T-helper 2 cell treated with Interferon-gamma antibody and Interleukin-4, amounts not matched to agents 5 μg/mL and 100 μg/mL, for 36 hours (primary cell): Measurements from ENCODE around the gene TNMD.

Experiments
- DNase-seq: peaks from one replicate; pipeline ENCODE4 v3.0.0; 2021; ENCODE audit warnings: low spot score
- H3K27ac Mint-ChIP-seq: one replicate; pipeline ENCODE4 v1.8.0; 2021; ENCODE audit warnings: mild to moderate bottlenecking, mixed read lengths
- H3K27me3 Mint-ChIP-seq: one replicate; pipeline ENCODE4 v1.8.0; 2021; ENCODE audit warnings: low read depth, mixed read lengths
- H3K36me3 Mint-ChIP-seq: one replicate; pipeline ENCODE4 v1.8.0; 2021; ENCODE audit warnings: low read depth, mixed read lengths
- H3K4me1 Mint-ChIP-seq: one replicate; pipeline ENCODE4 v1.8.0; 2021; ENCODE audit warnings: low read depth, mixed read lengths
- H3K4me3 Mint-ChIP-seq: one replicate; pipeline ENCODE4 v1.8.0; 2022; ENCODE audit warnings: mild to moderate bottlenecking, moderate library complexity, mixed read lengths
- H3K9me3 Mint-ChIP-seq: one replicate; pipeline ENCODE4 v1.8.0; 2021; ENCODE audit warnings: mixed read lengths

TNMD gene

DNA sequence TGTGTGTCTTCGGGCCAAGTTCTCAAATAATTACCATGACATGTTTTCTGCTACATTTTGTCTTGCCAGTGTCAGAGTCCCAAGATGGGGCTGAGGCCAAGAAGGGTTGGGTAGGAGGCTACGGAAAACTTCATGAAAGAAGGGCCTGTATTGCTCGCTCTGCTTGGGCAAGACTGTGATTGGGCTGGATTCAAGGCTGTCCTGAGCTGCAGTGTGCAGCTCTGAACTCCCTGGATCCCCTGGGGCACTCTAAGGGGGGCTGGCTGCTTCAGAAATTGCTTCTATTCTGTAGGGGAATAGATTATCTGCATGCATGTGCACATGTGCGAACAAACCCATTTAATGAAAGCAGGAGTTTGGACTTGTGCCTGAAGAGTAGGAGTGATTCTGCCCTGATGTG is 38.3 kb downstream of the TNMD start:
- Mint-ChIP-seq H3K4me1 (peaks cover 8% of the 10 kb centered on the region), H3K36me3 (no peaks in the 10 kb centered on the region), H3K9me3 (no peaks in the 10 kb centered on the region), H3K4me3 (no peak overlapping the region), H3K27me3 (peaks cover 9% of the 10 kb centered on the region), H3K27ac (no peak overlapping the region)
- no peak for DNase-seq

DNA sequence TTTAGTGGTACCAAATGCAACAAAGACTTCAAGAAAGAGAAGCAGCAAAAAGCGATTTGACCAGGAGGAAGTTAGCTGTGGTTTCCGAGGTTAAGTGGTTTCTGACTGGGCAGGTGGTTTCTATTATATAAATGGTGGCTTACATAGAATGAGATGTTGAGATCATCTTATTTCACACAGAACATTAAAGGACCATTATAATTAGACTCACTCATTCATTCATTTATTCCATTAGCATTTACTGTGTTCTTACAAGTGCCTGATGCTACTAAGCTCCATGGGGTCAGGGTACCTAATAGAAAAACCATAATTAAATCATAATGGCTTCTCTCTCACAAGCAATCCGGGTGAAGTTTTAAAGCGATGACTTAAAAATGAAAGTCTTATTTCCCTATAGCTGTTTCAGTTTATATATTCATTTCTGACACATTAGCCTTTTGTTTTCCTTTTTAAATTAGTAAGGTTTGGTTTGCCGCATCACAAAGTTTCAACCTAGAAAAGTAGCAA is 41.3 kb downstream of the TNMD start:
- Mint-ChIP-seq H3K27ac (no peak overlapping the region), H3K36me3 (no peaks in the 10 kb centered on the region), H3K4me3 (no peak overlapping the region), H3K9me3 (no peaks in the 10 kb centered on the region), H3K4me1 (peaks cover 8% of the 10 kb centered on the region), H3K27me3 (peaks cover 10% of the 10 kb centered on the region)
- DNase-seq, result peak; percentile 4

DNA sequence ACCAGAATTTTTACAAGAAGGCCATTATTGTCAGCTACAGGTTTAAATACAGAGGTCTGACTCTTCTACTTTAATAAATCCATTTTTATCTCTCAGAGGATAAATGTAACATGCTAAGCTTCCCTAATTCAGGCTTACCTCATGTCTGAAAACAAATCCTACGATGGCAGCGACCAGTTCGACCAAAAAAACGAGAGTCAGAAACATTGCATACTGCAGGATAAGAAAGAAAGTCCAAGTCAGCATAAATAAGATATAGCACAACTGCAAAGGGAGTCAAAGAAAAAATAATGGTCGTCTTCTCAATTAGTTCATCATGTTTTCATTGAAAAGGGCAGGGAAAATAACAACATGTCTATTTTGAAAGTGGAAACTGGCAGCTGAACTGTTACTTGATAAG is 50.3 kb downstream of the TNMD start:
- H3K36me3 Mint-ChIP-seq, result no peaks in the 10 kb centered on the region
- H3K4me1 Mint-ChIP-seq, result peaks cover 2% of the 10 kb centered on the region
- no peak overlapping the region for H3K4me3 Mint-ChIP-seq
- H3K27me3 Mint-ChIP-seq, result peaks cover 32% of the 10 kb centered on the region
- H3K9me3 Mint-ChIP-seq, result no peaks in the 10 kb centered on the region
- no peak overlapping the region for H3K27ac Mint-ChIP-seq
- no peak for DNase-seq

DNA sequence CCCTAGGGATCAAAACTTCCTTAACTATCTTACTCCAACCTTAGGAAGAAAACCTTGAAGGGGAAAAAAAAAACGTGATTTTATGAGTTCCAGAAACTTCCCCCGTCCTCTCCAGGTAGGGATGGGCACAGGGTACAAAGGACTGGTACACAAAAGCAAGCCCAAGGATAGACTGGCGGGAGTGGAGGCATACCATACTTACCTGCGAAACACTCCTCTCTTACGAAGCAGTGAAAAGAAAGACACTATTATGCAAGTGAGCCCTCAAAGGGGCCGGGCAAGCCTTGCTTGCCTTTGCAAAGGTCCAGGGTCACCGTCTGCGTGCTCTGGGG is 51.2 kb downstream of the TNMD start:
- no peak for DNase-seq
- Mint-ChIP-seq H3K9me3 (no peaks in the 10 kb centered on the region), H3K27ac (no peak overlapping the region), H3K36me3 (no peaks in the 10 kb centered on the region), H3K4me3 (no peak overlapping the region), H3K4me1 (peaks cover 2% of the 10 kb centered on the region), H3K27me3 (peaks cover 30% of the 10 kb centered on the region)

DNA sequence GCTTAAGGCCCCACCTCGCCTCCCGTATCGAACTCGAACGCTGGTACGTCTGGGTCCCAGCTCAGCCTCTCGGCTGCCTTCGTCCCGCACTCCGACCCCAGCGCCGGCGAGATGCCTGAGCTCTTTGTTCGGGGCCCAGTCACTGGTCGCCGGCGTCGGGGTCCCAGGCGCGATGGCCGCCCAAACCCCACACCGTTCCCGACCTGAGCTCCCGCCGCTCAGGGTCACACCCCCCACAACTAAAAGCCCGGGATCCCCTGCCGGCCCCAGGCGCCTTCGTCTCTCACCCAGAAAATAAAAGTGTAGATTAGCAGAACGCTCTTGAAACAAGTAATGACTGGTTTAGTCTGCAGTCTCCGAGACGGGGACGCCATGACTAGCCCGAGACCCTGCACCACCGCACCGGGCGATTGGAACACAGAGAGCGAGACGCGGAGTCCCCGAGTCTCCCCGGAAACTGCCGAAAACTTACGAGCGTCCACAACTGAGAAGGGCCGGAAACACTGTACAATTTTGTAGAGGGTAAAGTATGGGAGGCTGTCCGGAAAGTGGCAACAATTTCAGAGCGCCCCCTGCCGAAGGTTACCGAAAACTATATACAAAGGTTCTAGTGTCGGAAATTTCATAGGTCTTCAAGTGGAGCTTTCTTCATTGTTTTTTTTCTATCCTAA is 51.7 kb downstream of the TNMD start, which contains the start of gene TSPAN6:
TSPAN6 (minus strand) TSS at position 486 of the 671 bp plus-strand sequence; CDS start at position 374, 112 bp downstream.
- Mint-ChIP-seq H3K4me3 (peak within 1 kb of the TSS; percentile 84), H3K27ac (no peak within 1 kb of the TSS), H3K36me3 (no peaks in the 10 kb centered on the region), H3K27me3 (peaks cover 30% of the 10 kb centered on the region), H3K9me3 (no peaks in the 10 kb centered on the region), H3K4me1 (peaks cover 2% of the 10 kb centered on the region)
- DNase-seq, result peak; percentile 27

DNA sequence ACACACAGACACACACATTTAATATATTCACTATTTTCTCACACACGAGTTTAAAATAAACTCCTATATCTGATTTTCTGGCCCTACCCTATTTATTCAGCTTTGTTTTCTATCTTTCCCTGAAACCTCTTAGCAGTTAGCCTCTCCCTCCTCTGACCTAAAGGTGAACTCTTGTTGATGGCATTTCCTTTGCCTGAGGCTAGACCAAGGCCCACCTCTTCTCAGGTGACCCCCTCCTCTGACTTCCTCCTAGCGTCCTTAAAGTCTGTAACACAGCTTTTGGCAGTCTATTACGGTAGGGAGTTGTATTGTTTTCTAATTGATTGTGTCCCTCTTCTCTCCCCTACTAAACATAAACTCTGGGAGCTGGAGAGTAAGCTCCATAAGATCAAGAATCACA is 57.6 kb downstream of the TNMD start:
- Mint-ChIP-seq H3K27ac (no peak overlapping the region), H3K4me1 (no peaks in the 10 kb centered on the region), H3K27me3 (peaks cover 16% of the 10 kb centered on the region), H3K4me3 (no peak overlapping the region), H3K36me3 (no peaks in the 10 kb centered on the region), H3K9me3 (no peaks in the 10 kb centered on the region)
- no peak for DNase-seq

DNA sequence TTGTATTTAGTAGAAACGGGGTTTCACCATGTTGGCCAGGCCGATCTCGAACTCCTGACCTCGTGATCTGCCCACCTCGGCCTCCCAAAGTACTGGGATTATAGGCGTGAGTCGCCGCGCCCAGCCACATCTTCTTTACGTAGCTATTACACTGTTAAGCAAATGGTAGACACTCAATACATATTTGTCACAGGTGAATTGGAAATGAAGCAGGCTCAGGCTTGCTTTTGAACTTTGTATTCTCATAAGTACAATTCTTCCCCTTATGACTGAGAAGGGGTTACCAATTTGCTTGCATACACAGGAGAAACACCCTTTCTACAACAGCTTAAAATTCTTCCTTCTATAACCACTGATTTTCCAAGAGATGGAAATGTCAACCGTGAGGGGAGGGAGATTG is 58.5 kb downstream of the TNMD start:
- Mint-ChIP-seq H3K4me1 (no peaks in the 10 kb centered on the region), H3K27me3 (peaks cover 12% of the 10 kb centered on the region), H3K36me3 (no peaks in the 10 kb centered on the region), H3K9me3 (no peaks in the 10 kb centered on the region), H3K27ac (no peak overlapping the region), H3K4me3 (no peak overlapping the region)
- DNase-seq, result no peak

DNA sequence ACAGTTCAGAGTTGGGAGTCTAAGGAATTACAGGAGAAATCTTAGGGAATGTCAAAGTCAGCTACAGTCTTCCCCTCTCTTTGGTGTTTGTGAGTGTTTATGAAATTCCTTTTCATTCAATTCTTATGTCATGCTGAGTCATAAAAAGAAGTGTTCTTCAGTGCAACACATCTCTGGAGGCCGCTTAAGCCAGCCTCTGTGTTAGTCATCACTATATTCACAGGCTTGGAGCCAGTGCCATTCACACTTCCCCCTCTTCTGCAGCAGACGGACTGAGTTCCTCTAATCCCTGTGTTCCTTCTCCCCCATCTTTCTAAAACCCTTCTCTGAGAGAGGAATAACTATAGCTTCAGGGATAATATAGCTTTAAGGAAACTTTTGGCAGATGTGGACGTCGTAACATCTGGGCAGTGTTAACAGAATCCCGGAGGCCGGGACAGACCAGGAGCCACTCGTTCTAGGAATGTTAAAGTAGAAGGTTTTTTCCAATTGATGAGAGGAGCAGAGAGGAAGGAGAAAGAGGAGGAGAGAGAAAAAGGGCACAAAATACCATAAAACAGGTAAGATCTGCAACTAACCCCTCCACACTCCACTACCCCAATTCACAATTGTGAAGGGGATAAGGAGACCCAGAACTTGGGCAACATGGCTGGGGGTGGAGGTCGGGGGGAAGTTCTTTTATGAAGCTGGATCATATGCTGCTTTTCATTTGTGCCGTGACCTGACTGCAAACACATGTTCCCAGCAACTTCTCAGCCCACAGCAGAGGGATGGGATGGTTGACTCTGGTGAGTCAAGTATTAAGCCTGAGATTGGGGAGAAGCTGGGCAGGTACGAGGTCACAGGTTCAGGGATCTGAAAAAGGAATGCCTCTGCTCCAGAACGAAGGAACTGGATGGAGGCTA is 59.5 kb downstream of the TNMD start, which contains the start of gene SRPX2:
SRPX2 (plus strand) TSS at position 244 of the 905 bp plus-strand sequence. CDS start 2,124 bp downstream, outside the sequence.
- no peak for DNase-seq
- Mint-ChIP-seq H3K4me3 (no peak within 1 kb of the TSS), H3K27ac (no peak within 1 kb of the TSS), H3K4me1 (no peaks in the 10 kb centered on the region), H3K36me3 (no peaks in the 10 kb centered on the region), H3K9me3 (no peaks in the 10 kb centered on the region), H3K27me3 (peaks cover 9% of the 10 kb centered on the region)

DNA sequence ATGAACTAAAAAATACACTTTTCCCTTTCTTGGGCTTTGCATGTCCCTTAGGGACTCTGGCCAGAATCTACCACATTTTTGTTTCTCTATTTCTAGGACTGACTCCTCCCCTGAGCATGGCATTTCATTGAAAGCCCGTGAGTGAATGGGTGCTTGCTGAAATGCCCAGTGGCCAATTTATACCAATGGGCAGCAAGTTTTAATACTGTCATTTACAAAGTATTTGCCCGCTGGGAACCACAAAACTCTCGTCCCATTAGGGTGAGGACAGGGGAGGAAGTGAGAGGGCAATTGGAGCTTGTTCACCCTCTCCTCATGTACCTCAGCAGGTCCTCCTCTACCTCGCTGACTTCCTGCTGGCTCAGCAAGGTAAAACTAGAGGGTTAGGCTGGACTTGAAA is 60.4 kb downstream of the TNMD start:
- H3K9me3 Mint-ChIP-seq, result no peaks in the 10 kb centered on the region
- no peak overlapping the region for H3K27ac Mint-ChIP-seq
- H3K4me1 Mint-ChIP-seq, result no peaks in the 10 kb centered on the region
- H3K4me3 Mint-ChIP-seq, result no peak overlapping the region
- DNase-seq, result no peak
- H3K36me3 Mint-ChIP-seq, result no peaks in the 10 kb centered on the region
- H3K27me3 Mint-ChIP-seq, result peaks cover 5% of the 10 kb centered on the region

DNA sequence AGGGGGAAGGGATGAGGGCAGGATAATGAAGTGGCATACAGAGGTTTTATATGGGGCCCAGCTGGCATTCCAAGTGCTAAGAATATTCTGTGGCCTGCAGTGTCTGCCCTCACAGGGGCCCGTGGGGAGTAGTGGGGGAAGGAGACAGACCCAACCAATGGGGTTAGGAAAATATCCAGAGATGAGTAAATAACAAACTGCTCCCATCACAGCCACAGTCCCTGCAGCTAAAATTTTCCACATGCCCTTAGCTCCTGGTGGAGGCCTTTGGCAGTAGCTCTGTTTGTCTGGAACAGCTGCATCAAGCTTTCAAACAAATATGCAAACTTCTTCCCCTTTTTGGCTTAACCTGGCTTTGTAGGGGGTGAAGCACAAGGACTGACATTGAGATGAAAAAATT is 62.4 kb downstream of the TNMD start:
- Mint-ChIP-seq H3K27me3 (peaks cover 2% of the 10 kb centered on the region), H3K36me3 (no peaks in the 10 kb centered on the region), H3K4me3 (no peak overlapping the region), H3K27ac (no peak overlapping the region), H3K9me3 (no peaks in the 10 kb centered on the region), H3K4me1 (no peaks in the 10 kb centered on the region)
- DNase-seq, result no peak

DNA sequence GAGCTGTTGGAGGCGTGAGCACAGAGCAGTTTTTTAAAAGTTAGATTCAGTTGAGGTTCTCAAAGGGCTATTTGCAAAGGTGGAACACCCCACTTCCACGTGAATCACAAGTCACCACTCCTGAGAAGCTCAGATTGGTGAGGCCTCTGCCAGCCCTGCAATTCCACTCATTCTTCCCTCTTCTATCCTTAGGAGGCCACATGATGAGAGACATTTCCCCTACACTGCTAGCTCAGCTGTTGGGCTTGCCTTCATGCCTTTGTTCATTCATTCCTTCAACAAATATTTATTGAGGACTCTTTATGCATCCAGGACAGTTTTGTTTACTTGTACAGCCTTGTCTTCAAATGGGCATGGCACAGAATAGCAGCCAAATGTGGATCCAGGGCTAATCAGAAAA is 63.0 kb downstream of the TNMD start:
- no peak for DNase-seq
- Mint-ChIP-seq H3K9me3 (no peaks in the 10 kb centered on the region), H3K4me1 (no peaks in the 10 kb centered on the region), H3K27me3 (peaks cover 2% of the 10 kb centered on the region), H3K27ac (no peak overlapping the region), H3K36me3 (no peaks in the 10 kb centered on the region), H3K4me3 (no peak overlapping the region)

DNA sequence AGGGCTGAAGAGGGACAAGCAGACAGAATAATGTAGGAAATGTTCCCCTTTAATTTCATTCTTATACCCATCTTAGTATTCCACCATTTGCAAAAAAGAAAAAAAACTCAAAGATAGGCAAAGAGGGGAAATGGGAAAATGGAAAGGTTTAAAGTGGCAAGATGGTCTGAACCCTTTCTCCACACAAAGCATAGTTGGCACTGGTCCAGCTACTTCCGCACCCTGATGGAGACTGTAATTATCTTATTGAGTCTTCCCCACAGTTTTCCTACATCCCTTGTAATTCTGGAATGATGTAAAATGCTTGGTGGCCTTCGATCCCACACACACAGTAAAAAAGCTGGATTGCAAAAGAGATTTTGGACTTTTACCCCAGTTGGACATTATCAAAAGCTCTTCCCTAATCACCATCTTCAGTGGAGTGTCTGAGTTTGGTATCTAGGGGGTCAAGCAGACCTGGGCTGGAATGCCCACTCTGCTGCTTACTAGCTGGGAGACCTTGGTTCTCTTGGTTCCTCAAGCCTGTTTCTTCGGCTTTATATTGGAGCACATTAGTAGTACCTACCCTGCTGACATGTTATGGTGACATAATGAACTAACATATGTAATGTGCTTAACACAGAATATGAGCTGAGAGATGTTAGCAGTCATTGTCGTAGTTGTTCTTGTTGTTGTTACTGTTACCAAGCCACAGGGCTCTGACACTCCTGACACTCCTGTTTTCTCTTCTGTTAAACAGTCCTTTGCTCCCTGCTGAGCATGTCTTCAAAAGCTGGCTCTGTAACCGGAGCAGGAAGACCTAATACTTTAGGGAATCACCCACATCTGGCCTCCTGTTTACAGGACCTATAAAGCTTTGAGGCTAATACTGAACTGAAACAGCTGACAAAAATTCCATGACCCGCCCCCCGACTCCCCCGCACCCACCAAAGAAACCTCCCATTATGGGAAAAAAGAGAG is 64.0 kb downstream of the TNMD start:
- no peak for DNase-seq

More for the DNA sequence above, 64.0 kb downstream of the TNMD start:
- Mint-ChIP-seq H3K27ac (no peak overlapping the region), H3K27me3 (peaks cover 2% of the 10 kb centered on the region), H3K4me1 (no peaks in the 10 kb centered on the region), H3K4me3 (no peak overlapping the region), H3K9me3 (no peaks in the 10 kb centered on the region), H3K36me3 (no peaks in the 10 kb centered on the region)
